Midbrain (tissue), 1 donor: ENCODE data around the gene DIP2C.
A peak's percentile ranks its signal among the peaks of the same experiment; 100 is the strongest.
"Not testable (repeated sequence)": the region's sequence is repeated elsewhere in the genome, so short reads cannot be mapped to it uniquely, and the experiment has no call there.

Experiments used
- DNase-seq: peaks from one replicate; lab custom pipeline; 2025; lab: John Stamatoyannopoulos, UW

The DIP2C gene

GRCh38 chr10:329361-330099 lies 359.9 kb downstream of the DIP2C start:
- peak; percentile 83 for DNase-seq

DNA sequence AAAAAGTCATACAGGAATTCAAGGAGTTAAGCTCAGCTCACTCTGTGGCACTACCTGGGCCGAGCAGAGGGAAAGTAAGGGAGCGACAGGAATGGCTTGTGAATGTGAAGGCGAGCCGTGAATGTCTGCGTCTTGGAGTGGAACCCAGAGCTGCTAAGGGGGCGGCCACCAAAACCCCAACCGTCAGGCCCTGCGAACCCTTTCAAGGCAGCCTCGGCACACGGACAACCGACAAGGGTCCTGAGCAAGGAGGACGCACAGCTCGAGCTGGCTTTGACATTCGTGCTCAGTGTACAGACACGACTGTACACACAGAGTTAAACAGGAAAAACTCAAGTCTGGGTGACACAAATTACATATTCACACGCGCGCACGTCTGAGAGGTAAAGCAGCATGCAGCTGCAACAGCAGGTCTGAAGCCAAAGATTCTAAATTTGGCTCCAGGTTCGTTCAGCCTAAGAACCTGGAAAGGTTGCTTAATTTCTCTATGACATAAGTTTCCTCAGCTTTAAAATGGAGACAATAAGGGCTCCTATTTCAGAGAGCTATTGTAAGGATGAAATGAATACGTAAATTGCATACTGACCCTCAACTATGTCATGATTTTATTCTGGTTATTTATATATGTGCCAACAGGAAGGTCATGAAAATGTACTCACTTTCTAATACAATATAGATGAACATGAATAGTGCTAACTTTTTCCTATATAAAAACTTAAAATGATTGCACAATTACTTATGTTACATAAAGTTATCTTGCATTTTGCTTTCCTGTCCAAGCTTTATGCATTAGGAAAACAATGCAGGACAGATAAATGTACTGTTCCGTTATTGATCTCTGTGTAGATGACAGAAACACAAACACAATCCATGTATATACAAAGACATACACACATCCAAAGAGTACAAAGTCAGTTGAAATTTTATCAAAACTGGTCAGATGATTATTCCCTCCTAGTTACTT lies 361.3 kb downstream of the DIP2C start:
- DNase-seq, result no peak

GRCh38 chr10:326894-327635 lies 362.4 kb downstream of the DIP2C start:
- no peak for DNase-seq

GRCh38 chr10:326350-326749 lies 363.1 kb downstream of the DIP2C start:
- no peak for DNase-seq

GRCh38 chr10:325282-325681 lies 364.2 kb downstream of the DIP2C start:
- DNase-seq, result no peak

DNA sequence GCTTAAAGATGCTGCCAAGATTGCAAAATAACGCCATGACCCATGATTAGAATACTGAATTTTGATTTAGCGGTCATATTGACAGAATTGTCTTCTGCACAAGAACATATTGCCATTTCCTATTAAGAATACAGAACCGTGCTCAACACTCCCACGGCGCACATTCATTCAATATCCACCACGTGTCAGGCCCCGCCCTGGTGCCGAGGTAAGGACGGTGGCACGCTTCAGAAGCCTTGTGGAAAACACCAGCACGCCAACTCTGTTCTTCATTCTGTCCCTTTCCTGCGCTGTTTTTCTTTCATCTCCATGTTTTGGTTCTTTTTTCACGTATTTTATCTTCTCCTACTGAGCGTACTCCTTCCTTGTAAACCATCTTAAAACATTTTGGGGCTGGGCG lies 364.9 kb downstream of the DIP2C start:
- DNase-seq, result no peak

GRCh38 chr10:323651-324293 lies 365.7 kb downstream of the DIP2C start:
- no peak for DNase-seq

- not testable (repeated sequence) for DNase-seq
Measured at GRCh38 chr10:323046-323445, 366.4 kb downstream of the DIP2C start.

DNA sequence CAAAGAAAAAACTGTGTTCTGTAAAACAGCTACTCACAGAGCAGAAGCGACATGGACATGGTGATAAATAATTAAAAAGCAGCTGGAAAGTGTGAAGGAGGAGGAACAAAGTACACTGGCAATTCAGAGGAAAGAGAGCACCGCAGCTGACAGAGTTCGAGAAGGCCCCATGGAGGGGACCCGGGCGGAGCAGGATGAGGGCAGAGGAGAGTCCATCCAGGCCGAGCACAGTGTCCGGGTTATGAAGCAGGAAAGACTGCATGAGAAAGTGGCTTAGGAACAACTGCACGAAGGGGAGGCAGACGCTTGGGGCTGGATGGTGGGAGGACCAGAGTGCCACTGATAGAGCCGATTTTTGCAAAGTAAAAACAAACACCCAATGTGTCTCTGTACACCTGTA lies 368.7 kb downstream of the DIP2C start:
- DNase-seq, result no peak

- DNase-seq, result no peak
Measured at GRCh38 chr10:317926-318325, 371.5 kb downstream of the DIP2C start.

- DNase-seq, result no peak
Measured at GRCh38 chr10:317271-317769, 372.1 kb downstream of the DIP2C start.

DNA sequence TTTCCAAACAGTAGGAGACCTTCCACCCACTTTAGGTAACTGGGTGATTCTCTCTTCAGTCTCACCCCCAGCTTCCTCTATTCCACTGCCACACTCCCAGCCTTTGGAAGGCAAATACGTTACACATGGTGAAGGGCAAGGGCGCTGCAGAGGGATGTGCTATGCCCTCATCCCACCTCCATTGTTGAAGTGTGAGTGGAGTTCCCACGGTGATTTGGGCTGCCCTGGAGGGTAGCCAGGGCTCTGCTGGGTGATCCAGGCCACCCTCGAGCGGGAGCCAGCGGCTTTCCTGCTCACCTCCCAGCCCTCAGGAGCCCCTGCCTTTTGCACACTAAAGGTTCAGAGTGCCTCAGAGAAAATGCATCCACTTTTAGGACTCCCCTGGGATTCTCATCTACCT lies 373.1 kb downstream of the DIP2C start:
- no peak for DNase-seq

- DNase-seq, result no peak
Measured at GRCh38 chr10:314871-315270, 374.6 kb downstream of the DIP2C start.

GRCh38 chr10:314381-314780 lies 375.1 kb downstream of the DIP2C start:
- no peak for DNase-seq

DNA sequence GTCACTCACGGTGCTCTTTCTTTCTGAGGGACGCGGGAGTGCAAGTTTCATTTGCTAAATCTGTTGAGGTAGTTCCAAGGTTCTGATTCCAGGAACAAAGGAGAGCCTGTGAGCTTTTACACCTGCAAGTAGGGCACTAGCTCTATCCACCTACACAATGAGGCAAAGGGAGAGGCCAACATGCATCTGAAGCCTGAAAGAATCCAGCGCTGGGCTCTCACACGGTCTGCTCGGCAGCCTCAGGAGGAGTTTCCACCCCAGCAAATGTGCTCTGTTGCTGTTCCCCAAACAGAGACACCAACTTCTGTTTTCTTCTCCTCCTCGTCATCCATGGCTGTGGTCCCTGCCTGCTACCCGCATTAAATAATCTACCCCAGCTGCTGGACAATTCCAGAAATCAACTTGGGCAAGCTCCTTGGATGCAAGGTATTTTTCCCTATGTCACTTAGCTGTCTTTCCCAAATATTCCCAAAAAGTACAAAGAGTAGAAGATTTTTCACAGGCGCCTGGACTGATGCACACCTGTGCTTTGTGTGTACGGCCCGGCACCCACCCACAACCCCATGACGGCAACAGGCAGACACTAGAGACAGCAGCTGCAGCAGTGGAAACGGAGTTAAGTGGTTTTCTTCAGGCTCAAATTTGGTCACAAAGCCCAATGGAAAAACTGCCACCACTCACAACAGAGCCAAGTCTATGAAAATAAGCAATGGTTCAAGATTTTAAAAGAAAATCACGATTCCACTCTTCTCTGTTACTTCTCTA lies 377.4 kb downstream of the DIP2C start:
- DNase-seq, result no peak

- no peak for DNase-seq
Measured at GRCh38 chr10:310976-311639, 378.4 kb downstream of the DIP2C start.

- DNase-seq, result no peak
Measured at GRCh38 chr10:310371-310770, 379.1 kb downstream of the DIP2C start.

DNA sequence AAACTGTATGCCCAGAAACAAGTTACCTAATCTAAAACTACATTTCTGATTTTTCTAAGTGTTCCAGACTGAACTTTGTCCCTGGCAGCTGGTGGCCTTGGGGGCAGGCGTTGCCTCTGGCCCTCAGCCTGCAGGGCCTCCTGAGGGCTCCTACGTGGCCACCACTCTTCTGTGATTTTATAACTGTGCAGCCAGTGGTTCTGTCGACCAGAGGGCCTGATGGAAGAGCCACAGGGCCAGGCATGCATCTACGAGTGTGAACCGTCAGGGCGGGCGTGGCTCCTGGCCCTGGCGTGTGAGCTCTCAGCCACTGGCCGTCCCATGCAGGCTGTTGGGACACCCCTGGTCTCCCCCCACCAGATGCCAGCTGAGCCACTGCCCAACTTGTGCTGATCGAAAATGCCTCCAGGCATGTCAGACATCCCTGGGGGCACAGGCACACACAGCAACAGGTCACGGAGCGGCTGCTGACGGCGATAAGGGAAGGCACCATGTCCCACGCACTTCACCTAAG lies 380.8 kb downstream of the DIP2C start:
- no peak for DNase-seq

DNA sequence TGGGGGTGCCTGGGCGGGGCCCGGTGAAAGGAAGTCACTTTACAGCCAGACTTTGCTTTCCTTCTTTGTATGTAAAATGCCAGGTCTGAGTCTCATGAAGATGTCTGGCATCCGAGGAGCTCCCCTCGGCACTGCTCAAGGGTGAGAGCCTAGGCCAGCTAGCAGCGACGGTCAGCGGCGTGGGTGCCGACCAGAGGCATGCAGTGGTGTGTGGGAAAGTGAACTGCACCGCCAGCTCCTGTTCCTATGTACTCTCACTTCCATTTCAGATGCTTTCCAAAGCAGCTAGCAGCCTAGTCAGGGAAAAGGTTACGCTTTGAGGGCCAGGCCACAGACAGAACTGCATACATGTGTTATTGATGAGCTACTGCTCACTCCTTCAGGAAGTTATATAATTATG lies 381.4 kb downstream of the DIP2C start:
- DNase-seq, result no peak

DNA sequence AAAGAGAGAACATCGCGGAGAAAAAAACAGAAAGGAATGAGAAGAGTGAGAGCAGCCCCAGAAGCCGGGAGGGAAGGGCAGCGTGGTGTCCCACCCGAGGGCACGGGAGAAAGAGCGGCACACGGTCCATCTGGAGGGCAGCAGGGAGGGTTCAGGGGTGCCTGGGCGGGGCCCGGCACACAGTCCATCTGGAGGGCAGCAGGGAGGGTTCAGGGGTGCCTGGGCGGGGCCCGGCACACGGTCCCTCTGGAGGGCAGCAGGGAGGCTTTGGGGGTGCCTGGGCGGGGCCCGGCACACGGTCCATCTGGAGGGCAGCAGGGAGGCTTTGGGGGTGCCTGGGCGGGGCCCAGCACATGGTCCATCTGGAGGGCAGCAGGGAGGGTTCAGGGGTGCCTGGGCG lies 381.8 kb downstream of the DIP2C start:
- DNase-seq, result no peak
